B cell (primary cell): Measurements from ENCODE around the gene ERLIN1. TPM values are rescaled to one million over a fixed set of nuclear protein-coding genes. Genes with fewer than 3 reads are reported as not detected.

Source experiments
- ATAC-seq: fragments of 200-7000 bp; cut with Tn5 transposase; one replicate; pipeline ENCODE4 v1.10.0; 2021; ENCODE audit warnings: low read depth, mild to moderate bottlenecking, moderate number of reproducible peaks, moderate library complexity
- CTCF ChIA-PET: fragments of 350-600 bp; sonication (Branson Sonifier 250); formaldehyde crosslinking; loops from one replicate; lab custom pipeline; 2021; ENCODE audit warnings: antibody characterized with exemption, inconsistent platforms; lab: Charles Lee
- POLR2A ChIA-PET: fragments of 350-600 bp; sonication (Branson Sonifier 250); formaldehyde crosslinking; loops from one replicate; lab custom pipeline; 2021; ENCODE audit warnings: antibody characterized with exemption; lab: Charles Lee
- DNase-seq: peaks from one replicate; pipeline ENCODE4 v3.0.0; 2013
- H2AFZ ChIP-seq: 2 replicates; pipeline ENCODE4 v1.6.1; 2012; ENCODE audit warnings: mild to moderate bottlenecking, low read depth, low read length; ENCODE audit not compliant: insufficient read depth, poor library complexity, severe bottlenecking
- H3K27ac ChIP-seq, 2 donors: 1 replicate in 1 of 2; 2 replicates in 1 of 2; pipeline ENCODE4 v1.5.1; 2012 to 2013; ENCODE audit warnings: low read length in 2 of 2, mild to moderate bottlenecking in 2 of 2, moderate library complexity in 1 of 2
- H3K27me3 ChIP-seq, 4 experiments: fragments of 200-600 bp in 1 of 4; sonication (generic) in 1 of 4; replicated peaks in 1 of 4; 1 replicate in 2 of 4; 2 replicates in 2 of 4; pipeline versions ENCODE4 v1.6.1 to v1.7.0; 2013 to 2016; ENCODE audit warnings: low read length in 3 of 4, mild to moderate bottlenecking in 2 of 4, mixed read lengths in 1 of 4, moderate library complexity in 1 of 4; ENCODE audit not compliant: insufficient read depth in 4 of 4, control insufficient read depth in 3 of 4; ENCODE audit errors: control extremely low read depth in 1 of 4
- H3K36me3 ChIP-seq, 2 experiments: replicated peaks in 1 of 2; 1 replicate in 1 of 2; 2 replicates in 1 of 2; pipeline versions ENCODE4 v1.6.1 to v1.7.1; 2013; ENCODE audit warnings: low read length in 1 of 2; ENCODE audit not compliant: insufficient read depth in 2 of 2, control insufficient read depth in 1 of 2; ENCODE audit errors: control extremely low read depth in 1 of 2, extremely low read depth in 1 of 2
- H3K4me1 ChIP-seq, 2 donors: fragments of 200-600 bp in 1 of 2; sonication (generic) in 1 of 2; 1 replicate in 1 of 2; 2 replicates in 1 of 2; pipeline versions ENCODE4 v1.5.1 to v1.6.1; 2013 to 2017; ENCODE audit warnings: low read length in 2 of 2; ENCODE audit not compliant: control insufficient read depth in 2 of 2, insufficient read depth in 2 of 2
- H3K4me2 ChIP-seq: replicated peaks from 2 replicates; pipeline ENCODE3; 2012; ENCODE audit warnings: mild to moderate bottlenecking, low read depth, low read length; ENCODE audit not compliant: poor library complexity, severe bottlenecking
- H3K4me3 ChIP-seq, 5 experiments: fragments of 200-600 bp in 1 of 5; sonication (generic) in 1 of 5; 1 replicate in 3 of 5; 2 replicates in 2 of 5; pipeline versions ENCODE4 v1.5.1 to v1.7.0; 2011 to 2016; ENCODE audit warnings: low read length in 4 of 5, mild to moderate bottlenecking in 4 of 5, low read depth in 2 of 5, control low read depth in 1 of 5, moderate library complexity in 1 of 5; ENCODE audit not compliant: insufficient read depth in 1 of 5; ENCODE audit errors: control extremely low read depth in 1 of 5, extremely low read depth in 1 of 5
- H3K79me2 ChIP-seq: fragments of 200-600 bp; sonication (generic); one replicate; pipeline ENCODE4 v1.6.0; 2016; ENCODE audit warnings: low read length; ENCODE audit not compliant: control insufficient read depth, insufficient read depth
- H3K9ac ChIP-seq: fragments of 200-600 bp; sonication (generic); 2 replicates; pipeline ENCODE4 v1.6.1; 2017; ENCODE audit warnings: mild to moderate bottlenecking, low read length, moderate library complexity
- H3K9me3 ChIP-seq, 3 donors: one replicate each; pipeline versions ENCODE4 v1.6.1 to v1.7.1; 2013; ENCODE audit warnings: low read length in 2 of 3; ENCODE audit not compliant: control insufficient read depth in 2 of 3, insufficient read depth in 1 of 3; ENCODE audit errors: control extremely low read depth in 1 of 3
- H4K20me1 ChIP-seq: 2 replicates; pipeline ENCODE4 v1.6.0; 2012; ENCODE audit warnings: mild to moderate bottlenecking, low read length; ENCODE audit not compliant: insufficient read depth, control insufficient read depth, poor library complexity, severe bottlenecking
- H3K27ac Mint-ChIP-seq: one replicate; pipeline ENCODE4 v1.8.0; 2021; ENCODE audit warnings: mixed read lengths
- H3K27me3 Mint-ChIP-seq: one replicate; pipeline ENCODE4 v1.8.0; 2021; ENCODE audit warnings: mixed read lengths
- H3K4me1 Mint-ChIP-seq: one replicate; pipeline ENCODE4 v1.8.0; 2021; ENCODE audit warnings: mixed read lengths
- H3K4me3 Mint-ChIP-seq: one replicate; pipeline ENCODE4 v1.8.0; 2021; ENCODE audit warnings: mixed read lengths
- H3K9me3 Mint-ChIP-seq: one replicate; pipeline ENCODE4 v1.8.0; 2022; ENCODE audit warnings: mixed read lengths; ENCODE audit not compliant: insufficient read depth
- EZH2 ChIP-seq: IDR thresholded peaks from 2 replicates; pipeline ENCODE4 v1.6.1; 2012; ENCODE audit warnings: borderline replicate concordance, low read depth, mild to moderate bottlenecking, moderate library complexity, low read length; ENCODE audit not compliant: insufficient read depth, poor library complexity, severe bottlenecking
- WGBS: methylation state at CpG from one replicate; pipeline ENCODE4 v1.1.5; 2013; ENCODE audit warnings: missing lambda C conversion rate; ENCODE audit not compliant: insufficient coverage; 5-methylcytosine and 5-hydroxymethylcytosine counted together
- intact Hi-C: fragments of 100-400 bp; cut with micrococcal nuclease; formaldehyde crosslinking; loops from one replicate; pipeline ENCODE4 v1.10.0; 2022
- polyA plus RNA-seq: library from polyadenylated mRNA; depleted of rRNA; stranded (reverse); fragments of >200 nt; gene quantifications from 2 replicates; pipeline ENCODE4 v1.2.3, GENCODE V29; 2012
- total RNA-seq, 2 donors: library from RNA; stranded (reverse); fragments of 120-200 nt in 1 of 2; gene quantifications; 1 replicate in 1 of 2; 2 replicates in 1 of 2; pipeline versions ENCODE4 v1.2.3 to v1.2.4, GENCODE V29; 2013 to 2022
- TF ChIP-seq, protein P1 (sequence below): fragments of 200-600 bp; IDR thresholded peaks from one replicate; pipeline ENCODE4 v1.8.0; 2022; ENCODE audit warnings: antibody characterized with exemption, mild to moderate bottlenecking

The ERLIN1 gene
- total and polyA plus RNA-seq, 2 donors (not counting 1 experiment from before 2014, with no cell fraction given), result 4.3 to 9.0 TPM

DNA sequence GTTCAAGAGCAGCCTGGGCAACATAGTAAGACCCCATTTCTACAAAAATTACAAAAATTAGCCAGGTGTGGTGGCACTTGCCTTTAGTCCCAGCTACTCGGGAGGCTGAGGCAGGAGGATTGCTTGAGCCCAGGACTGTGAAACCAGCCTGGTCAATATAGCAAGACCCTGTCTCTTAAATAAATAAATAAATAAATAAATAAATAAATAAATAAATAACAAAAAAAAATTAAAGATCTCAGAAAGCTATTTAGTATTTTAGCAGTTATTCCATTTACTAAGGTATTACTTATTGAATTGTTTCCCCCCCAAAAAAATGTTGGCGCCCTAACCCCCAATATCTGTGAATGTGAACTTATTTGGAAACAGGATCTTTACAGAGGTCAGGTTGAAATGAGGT is 53.4 kb downstream of the ERLIN1 start:
- H3K27me3 Mint-ChIP-seq, result peaks cover 31% of the 10 kb centered on the region
- H3K9me3 Mint-ChIP-seq, result peaks cover 3% of the 10 kb centered on the region
- H4K20me1 ChIP-seq, result no peaks in the 10 kb centered on the region
- H3K9ac ChIP-seq, result no peak overlapping the region
- H3K27ac ChIP-seq, result no peak overlapping the region
- no peak overlapping the region for H3K4me3 Mint-ChIP-seq
- no peaks in the 10 kb centered on the region for H3K4me1 Mint-ChIP-seq
- H3K27ac Mint-ChIP-seq, result no peak overlapping the region
- H3K4me2 ChIP-seq, result no peak overlapping the region
- ChIA-PET POLR2A (no interaction called here), CTCF (interaction anchor here (0.7 to 0.8 kb wide), 2 partner anchors 38 to 43 kb away, joined by 3 read pairs; no protein-coding TSS in a partner anchor)
- no peak overlapping the region for H2AFZ ChIP-seq
- H3K36me3 ChIP-seq, result no peaks in the 10 kb centered on the region
- no peaks in the 10 kb centered on the region for H3K4me1 ChIP-seq
- intact Hi-C loops, result no loop called here
- WGBS, result no CpG with 5 or more reads among the region's 2 CpGs
- H3K79me2 ChIP-seq, result no peaks in the 10 kb centered on the region
- no peak for ATAC-seq
- DNase-seq, result no peak
- no peak overlapping the region for H3K4me3 ChIP-seq
- H3K9me3 ChIP-seq, result peaks cover 0 to 12% (median 9%) of the 10 kb centered on the region in 3 donors
- peaks cover 0 to 4% (median 0%) of the 10 kb centered on the region in 4 experiments for H3K27me3 ChIP-seq
- no peak for TF ChIP-seq EZH2
- TF ChIP-seq, protein P1, sequence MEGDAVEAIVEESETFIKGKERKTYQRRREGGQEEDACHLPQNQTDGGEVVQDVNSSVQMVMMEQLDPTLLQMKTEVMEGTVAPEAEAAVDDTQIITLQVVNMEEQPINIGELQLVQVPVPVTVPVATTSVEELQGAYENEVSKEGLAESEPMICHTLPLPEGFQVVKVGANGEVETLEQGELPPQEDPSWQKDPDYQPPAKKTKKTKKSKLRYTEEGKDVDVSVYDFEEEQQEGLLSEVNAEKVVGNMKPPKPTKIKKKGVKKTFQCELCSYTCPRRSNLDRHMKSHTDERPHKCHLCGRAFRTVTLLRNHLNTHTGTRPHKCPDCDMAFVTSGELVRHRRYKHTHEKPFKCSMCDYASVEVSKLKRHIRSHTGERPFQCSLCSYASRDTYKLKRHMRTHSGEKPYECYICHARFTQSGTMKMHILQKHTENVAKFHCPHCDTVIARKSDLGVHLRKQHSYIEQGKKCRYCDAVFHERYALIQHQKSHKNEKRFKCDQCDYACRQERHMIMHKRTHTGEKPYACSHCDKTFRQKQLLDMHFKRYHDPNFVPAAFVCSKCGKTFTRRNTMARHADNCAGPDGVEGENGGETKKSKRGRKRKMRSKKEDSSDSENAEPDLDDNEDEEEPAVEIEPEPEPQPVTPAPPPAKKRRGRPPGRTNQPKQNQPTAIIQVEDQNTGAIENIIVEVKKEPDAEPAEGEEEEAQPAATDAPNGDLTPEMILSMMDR, result no peak

DNA sequence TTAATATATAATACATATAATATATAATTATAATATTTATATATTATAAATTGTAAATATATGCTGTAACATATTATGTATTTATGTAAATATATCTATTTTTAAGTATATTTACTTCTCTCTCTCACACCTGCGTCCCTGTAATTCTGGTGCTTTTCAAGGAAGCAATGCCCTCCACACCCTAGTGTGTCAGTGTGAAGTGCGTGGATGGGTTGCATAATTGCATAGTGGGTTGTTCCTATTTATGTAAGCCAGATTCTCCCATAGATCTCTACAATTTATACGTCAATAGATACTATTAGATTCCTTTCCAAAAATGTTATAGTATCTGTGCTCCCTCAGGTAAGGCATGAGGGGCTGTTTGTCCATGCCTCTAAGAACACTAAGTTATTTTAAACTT is 54.3 kb downstream of the ERLIN1 start:
- no peaks in the 10 kb centered on the region for H3K4me1 ChIP-seq
- Mint-ChIP-seq H3K4me3 (no peak overlapping the region), H3K4me1 (no peaks in the 10 kb centered on the region), H3K9me3 (peaks cover 3% of the 10 kb centered on the region), H3K27ac (no peak overlapping the region), H3K27me3 (peaks cover 27% of the 10 kb centered on the region)
- H3K27me3 ChIP-seq, result peaks cover 0 to 4% (median 0%) of the 10 kb centered on the region in 4 experiments
- TF ChIP-seq, protein P1, result no peak
- TF ChIP-seq EZH2, result no peak
- H2AFZ ChIP-seq, result no peak overlapping the region
- ATAC-seq, result no peak
- no peak overlapping the region for H3K27ac ChIP-seq
- WGBS, result no CpG with 5 or more reads among the region's 3 CpGs
- no peak for DNase-seq
- no peaks in the 10 kb centered on the region for H3K36me3 ChIP-seq
- CTCF ChIA-PET, result no interaction called here
- intact Hi-C loops, result no loop called here
- no peak overlapping the region for H3K9ac ChIP-seq
- H3K4me2 ChIP-seq, result no peak overlapping the region
- H4K20me1 ChIP-seq, result no peaks in the 10 kb centered on the region
- POLR2A ChIA-PET, result no interaction called here
- no peaks in the 10 kb centered on the region for H3K79me2 ChIP-seq
- H3K9me3 ChIP-seq, result peaks cover 0 to 12% (median 9%) of the 10 kb centered on the region in 3 donors
- H3K4me3 ChIP-seq, result no peak overlapping the region
